Activated CD4-positive, alpha-beta T cell treated with anti-CD3 and anti-CD28 coated beads for 36 hours (primary cell): Measurements from ENCODE around the gene RHOXF2B. TPM values are rescaled to one million over a fixed set of nuclear protein-coding genes. Genes with fewer than 3 reads are reported as not detected.
A peak's percentile ranks its signal among the peaks of the same experiment; 100 is the strongest.
"Not testable (repeated sequence)": the region's sequence is repeated elsewhere in the genome, so short reads cannot be mapped to it uniquely, and the experiment has no call there.

ENCODE experiments used
- ATAC-seq: fragments of 200-7000 bp; cut with Tn5 transposase; one replicate; pipeline ENCODE4 v1.10.0; 2021; ENCODE audit warnings: mild to moderate bottlenecking, moderate library complexity
- CTCF ChIA-PET: fragments of 350-600 bp; sonication (Branson Sonifier 250); formaldehyde crosslinking; loops from one replicate; lab custom pipeline; 2021; ENCODE audit warnings: antibody characterized with exemption; lab: Charles Lee
- POLR2A ChIA-PET: fragments of 350-600 bp; sonication (Branson Sonifier 250); formaldehyde crosslinking; loops from one replicate; lab custom pipeline; 2021; ENCODE audit warnings: antibody characterized with exemption, inconsistent platforms; lab: Charles Lee
- DNase-seq: peaks from one replicate; pipeline ENCODE4 v3.0.0-alpha.2; 2020
- H3K27ac Mint-ChIP-seq: one replicate; pipeline ENCODE4 v1.8.0; 2021; ENCODE audit warnings: mixed read lengths
- H3K27me3 Mint-ChIP-seq: one replicate; pipeline ENCODE4 v1.8.0; 2021; ENCODE audit warnings: mixed read lengths
- H3K36me3 Mint-ChIP-seq: one replicate; pipeline ENCODE4 v1.8.0; 2021; ENCODE audit warnings: low read depth, mixed read lengths
- H3K4me1 Mint-ChIP-seq: one replicate; pipeline ENCODE4 v1.8.0; 2021; ENCODE audit warnings: mixed read lengths
- H3K4me3 Mint-ChIP-seq: one replicate; pipeline ENCODE4 v1.8.0; 2021; ENCODE audit warnings: mild to moderate bottlenecking, moderate library complexity, mixed read lengths
- H3K9me3 Mint-ChIP-seq: one replicate; pipeline ENCODE4 v1.8.0; 2021; ENCODE audit warnings: low read depth, mixed read lengths
- intact Hi-C, 2 experiments: fragments of 100-400 bp; cut with DNase I in 1 of 2; cut with micrococcal nuclease in 1 of 2; formaldehyde crosslinking; loops; one replicate each; pipeline versions ENCODE4 v1.14.2 to v1.15.1; 2022 to 2024; cut with DNase I, micrococcal nuclease
- total RNA-seq, 2 experiments: library from RNA; stranded (reverse); gene quantifications; one replicate each; pipeline ENCODE4 v1.2.3, GENCODE V29; 2021

Gene RHOXF2B
- total RNA-seq, 2 experiments from 2014 or later = not detected

DNA sequence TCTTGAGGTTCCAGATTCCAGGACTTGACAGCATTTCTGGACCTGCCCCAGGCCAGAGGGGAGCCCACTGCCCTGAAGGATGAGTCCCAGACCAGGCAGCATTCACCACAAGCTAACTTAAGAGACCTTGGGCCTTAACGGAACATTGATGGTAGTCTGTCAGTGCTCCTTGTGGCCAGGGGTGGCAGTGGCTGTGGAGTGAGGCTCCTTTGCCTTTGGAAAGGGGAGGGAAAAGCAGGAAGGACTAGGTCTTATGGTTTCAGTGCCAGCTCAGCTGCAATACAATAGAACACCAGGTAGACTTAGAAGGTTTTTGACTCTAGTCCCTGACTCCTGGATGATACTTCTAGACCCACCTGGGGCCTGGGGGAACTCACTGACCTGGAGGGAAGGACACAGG is 11.3 kb downstream of the RHOXF2B start:
- DNase-seq = not testable (repeated sequence)

DNA sequence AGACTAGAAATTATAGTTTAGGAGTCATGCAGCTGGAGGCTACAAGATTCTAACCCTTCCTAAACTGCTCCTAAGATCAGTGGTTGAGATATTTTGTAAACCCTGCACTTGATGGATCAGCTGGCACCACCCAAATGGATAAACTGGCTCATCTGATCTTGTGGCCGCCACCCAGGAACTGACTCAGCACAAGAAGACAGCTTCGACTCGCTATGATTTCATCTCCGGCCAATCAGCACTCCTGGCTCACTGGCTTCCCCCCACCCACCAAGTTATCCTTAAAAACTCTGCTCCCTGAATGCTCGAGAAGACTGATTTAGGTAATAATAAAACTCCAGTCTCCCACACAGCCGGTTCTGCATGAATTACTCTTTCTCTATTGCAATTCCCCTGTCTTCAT is 34.8 kb downstream of the RHOXF2B start:
- H3K36me3 Mint-ChIP-seq, H3K27me3 Mint-ChIP-seq, POLR2A ChIA-PET, CTCF ChIA-PET, DNase-seq, H3K4me1 Mint-ChIP-seq, H3K4me3 Mint-ChIP-seq, ATAC-seq, intact Hi-C loops, H3K27ac Mint-ChIP-seq, H3K9me3 Mint-ChIP-seq: not testable (repeated sequence)

More for the DNA sequence above, 11.3 kb downstream of the RHOXF2B start:
- H3K27ac Mint-ChIP-seq, H3K4me1 Mint-ChIP-seq, POLR2A ChIA-PET, CTCF ChIA-PET, H3K9me3 Mint-ChIP-seq, ATAC-seq, H3K27me3 Mint-ChIP-seq, intact Hi-C loops, H3K4me3 Mint-ChIP-seq, H3K36me3 Mint-ChIP-seq: not testable (repeated sequence)

DNA sequence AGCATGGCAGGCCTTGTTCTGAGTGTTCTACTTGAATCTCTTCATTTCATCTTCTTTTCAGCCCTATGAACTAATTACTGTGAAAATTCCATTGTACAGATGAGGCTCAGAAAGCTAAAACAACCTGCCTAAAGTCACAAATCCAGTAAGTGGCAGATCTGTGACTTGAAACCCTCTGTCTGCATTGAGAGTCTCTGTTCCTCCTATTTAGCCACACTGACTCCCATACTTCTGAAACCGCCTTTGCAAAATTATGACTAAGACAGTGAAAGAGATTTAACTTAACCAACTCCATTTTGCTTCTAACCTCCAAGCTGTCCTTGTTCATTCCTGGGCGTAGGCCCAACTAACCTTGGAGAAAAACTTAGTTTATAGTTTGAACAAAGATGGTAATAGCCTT is 35.2 kb downstream of the RHOXF2B start:
- not testable (repeated sequence) for H3K36me3 Mint-ChIP-seq, ATAC-seq

DNA sequence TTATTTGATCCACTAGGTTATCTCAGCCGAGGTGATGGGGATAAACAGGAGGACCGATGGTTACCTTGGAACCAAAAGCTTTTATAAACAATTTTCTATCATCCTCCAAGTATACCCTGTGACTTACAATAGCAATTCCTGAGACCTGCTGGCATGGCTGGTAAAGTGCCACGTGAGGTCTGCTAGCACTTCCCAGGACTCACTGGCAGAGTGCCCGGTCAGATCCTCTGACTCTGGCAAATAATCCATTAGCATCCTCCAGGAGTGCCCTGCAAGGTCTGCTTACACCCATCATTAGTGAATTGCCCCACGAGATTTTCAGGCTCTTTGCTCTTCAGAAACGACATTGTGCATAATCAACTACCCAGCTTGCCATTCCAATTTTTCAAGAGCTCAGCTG is 37.3 kb downstream of the RHOXF2B start:
- intact Hi-C loops, CTCF ChIA-PET, POLR2A ChIA-PET, H3K27me3 Mint-ChIP-seq, DNase-seq, H3K27ac Mint-ChIP-seq, H3K4me1 Mint-ChIP-seq, ATAC-seq, H3K9me3 Mint-ChIP-seq, H3K36me3 Mint-ChIP-seq, H3K4me3 Mint-ChIP-seq: not testable (repeated sequence)

More for the DNA sequence above, 35.2 kb downstream of the RHOXF2B start:
- POLR2A ChIA-PET, DNase-seq, H3K27ac Mint-ChIP-seq, H3K9me3 Mint-ChIP-seq, intact Hi-C loops, H3K27me3 Mint-ChIP-seq, H3K4me1 Mint-ChIP-seq, CTCF ChIA-PET, H3K4me3 Mint-ChIP-seq: not testable (repeated sequence)

DNA sequence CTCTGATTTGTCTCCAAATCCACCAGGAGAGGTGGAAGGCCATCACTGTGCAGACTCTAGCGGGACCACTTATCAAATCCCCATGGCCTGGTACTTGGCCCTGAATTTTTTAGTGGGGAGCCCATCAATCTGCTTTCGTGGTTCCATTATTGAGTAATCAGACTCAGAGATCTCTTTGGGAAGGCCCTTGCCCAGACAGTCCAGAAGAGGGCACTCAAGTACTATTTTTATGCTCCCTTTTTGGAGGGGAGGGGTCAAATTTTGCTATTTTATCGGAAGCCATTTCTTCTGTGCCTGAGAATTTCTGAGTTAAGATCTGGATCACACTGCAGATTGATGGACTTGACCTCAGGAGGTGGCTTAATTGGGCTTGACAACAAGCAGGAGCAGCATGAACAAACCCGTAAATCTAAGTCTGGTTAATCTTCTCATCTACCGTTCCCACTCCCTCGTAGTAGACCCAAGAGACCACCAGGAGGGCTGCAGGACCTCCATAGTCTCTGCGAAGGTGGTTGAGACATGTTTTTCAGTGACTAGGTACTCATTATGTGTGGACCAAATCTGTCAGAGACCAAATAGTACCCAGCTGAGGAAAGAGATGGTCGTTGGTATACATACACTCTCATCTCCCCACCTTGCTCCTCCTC is 38.3 kb downstream of the RHOXF2B start:
- H3K27me3 Mint-ChIP-seq, H3K4me3 Mint-ChIP-seq: not testable (repeated sequence)

DNA sequence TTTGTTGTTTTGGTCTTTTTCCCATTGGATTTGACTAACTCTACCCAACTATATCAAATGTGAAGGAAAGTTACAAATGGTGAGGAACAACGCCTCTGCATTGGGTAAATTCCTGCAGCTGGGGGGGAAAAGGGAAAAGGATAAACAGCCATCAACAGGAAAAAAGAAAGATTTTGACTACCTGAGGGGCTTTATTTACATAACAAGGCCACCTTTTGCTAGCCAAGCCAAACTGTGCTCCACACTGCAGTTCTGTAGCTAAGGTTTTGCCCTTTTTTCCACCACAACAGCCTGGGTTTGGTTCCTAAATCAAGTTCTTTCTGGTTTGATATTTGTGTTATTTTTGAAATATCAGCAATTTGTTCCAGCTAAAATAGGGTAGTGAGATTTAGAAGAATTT is 40.8 kb downstream of the RHOXF2B start:
- intact Hi-C loops = loop anchor here in 1 of 2 experiments (10.0 kb wide), 2 partner anchors 108 to 168 kb away; no protein-coding TSS in a partner anchor
- Mint-ChIP-seq H3K4me1 (no peaks in the 10 kb centered on the region), H3K36me3 (no peaks in the 10 kb centered on the region), H3K27ac (no peak overlapping the region), H3K4me3 (no peak overlapping the region), H3K27me3 (no peaks in the 10 kb centered on the region), H3K9me3 (no peaks in the 10 kb centered on the region)
- ChIA-PET POLR2A (no interaction called here), CTCF (no interaction called here)
- no peak for ATAC-seq
- no peak for DNase-seq

More for the DNA sequence above, 38.3 kb downstream of the RHOXF2B start:
- ATAC-seq = peak; percentile 36
- POLR2A ChIA-PET, H3K36me3 Mint-ChIP-seq, H3K27ac Mint-ChIP-seq, H3K9me3 Mint-ChIP-seq, DNase-seq, CTCF ChIA-PET, H3K4me1 Mint-ChIP-seq: not testable (repeated sequence)
- intact Hi-C loops = loop anchor here in 1 of 2 experiments (10.0 kb wide), 2 partner anchors 106 to 166 kb away; no protein-coding TSS in a partner anchor

DNA sequence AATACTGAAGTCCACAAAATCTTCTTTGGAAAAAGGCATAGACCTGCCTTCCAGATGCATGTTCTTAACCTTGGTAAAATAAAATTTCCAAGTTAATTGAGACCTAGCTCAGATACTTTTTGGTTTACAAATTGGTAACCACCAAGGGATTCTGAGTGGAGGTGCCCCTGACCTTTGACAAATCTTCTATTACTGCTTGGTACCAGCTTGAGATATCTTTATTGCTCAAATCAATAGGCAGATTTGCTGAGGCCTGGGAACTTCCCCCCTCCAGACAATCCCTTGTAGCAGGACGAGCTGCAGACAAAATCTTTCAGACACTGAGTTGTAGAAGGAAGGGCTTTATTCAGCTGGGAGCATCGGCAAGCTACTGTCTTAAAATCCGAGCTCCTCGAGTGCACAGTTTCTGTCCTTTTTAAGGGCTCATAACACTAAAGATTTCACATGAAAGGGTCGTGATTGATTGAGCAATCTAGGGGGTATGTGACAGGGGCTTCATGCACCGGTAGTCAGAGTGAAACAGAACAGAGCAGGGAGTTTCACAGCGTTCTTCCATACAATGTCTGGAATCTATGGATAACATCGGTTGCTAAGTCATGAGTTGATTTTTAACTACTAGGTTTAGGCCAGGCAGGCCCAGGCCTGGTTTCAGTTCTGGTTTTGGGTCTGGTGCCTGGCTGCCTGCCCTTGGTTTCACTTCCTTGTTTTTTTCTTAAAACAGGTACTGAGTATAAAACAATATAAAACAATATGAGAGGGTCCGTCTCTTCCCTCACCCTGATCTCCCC is 41.8 kb downstream of the RHOXF2B start:
- CTCF ChIA-PET = interaction anchor here (1.3 kb wide), 1 partner anchor 19 kb away, joined by 4 read pairs; no protein-coding TSS in a partner anchor
- intact Hi-C loops = loop anchor here in 1 of 2 experiments (10.0 kb wide), 2 partner anchors 109 to 169 kb away; no protein-coding TSS in a partner anchor

DNA sequence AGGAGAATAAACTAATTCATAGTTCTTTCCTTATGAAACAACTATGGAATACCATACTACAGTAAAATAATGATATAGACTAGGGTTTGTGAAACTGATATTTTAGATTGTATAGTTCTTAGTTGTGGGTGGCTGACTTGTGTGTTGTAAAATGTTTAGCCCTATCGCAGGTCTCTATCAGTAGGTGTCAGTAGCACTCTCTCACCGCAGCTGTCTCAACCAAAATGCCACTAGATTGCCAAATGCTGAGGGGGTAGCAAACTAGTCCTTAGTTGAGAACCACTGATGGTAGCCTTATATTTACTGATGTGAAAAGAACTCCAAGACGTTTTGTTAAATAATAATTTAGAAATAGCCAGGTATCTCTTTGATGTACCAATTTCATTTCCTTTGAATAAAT is 48.1 kb downstream of the RHOXF2B start:
- POLR2A ChIA-PET = no interaction called here
- intact Hi-C loops = no loop called here
- CTCF ChIA-PET = no interaction called here
- no peak for DNase-seq
- Mint-ChIP-seq H3K9me3 (no peaks in the 10 kb centered on the region), H3K36me3 (no peaks in the 10 kb centered on the region), H3K4me3 (no peak overlapping the region), H3K4me1 (no peaks in the 10 kb centered on the region), H3K27me3 (peaks cover 3% of the 10 kb centered on the region), H3K27ac (no peak overlapping the region)
- no peak for ATAC-seq

More for the DNA sequence above, 41.8 kb downstream of the RHOXF2B start:
- H3K36me3 Mint-ChIP-seq, H3K27ac Mint-ChIP-seq, DNase-seq, H3K27me3 Mint-ChIP-seq, H3K9me3 Mint-ChIP-seq, H3K4me3 Mint-ChIP-seq, ATAC-seq, H3K4me1 Mint-ChIP-seq: not testable (repeated sequence)
- POLR2A ChIA-PET = interaction anchor here (0.7 kb wide), 1 partner anchor 345 kb away, joined by 4 read pairs; no protein-coding TSS in a partner anchor

DNA sequence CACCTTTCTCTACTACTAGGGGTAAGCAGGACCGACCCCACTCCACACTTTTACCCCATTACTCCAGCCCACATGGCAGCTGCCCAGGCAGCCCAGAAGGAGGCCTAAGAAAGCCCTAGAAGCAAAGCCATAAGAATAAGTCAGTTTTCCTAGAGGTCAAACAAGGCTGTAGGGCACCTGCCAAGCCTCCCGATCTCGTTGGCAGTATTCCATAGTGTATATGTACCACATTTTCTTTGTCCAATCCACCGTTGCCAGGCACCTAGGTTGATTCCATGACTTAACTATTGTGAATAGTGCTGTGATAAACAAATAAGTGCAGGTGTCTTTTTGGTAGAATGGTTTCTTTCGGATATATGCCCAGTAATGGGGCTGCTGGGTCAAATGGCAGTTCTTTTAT is 54.2 kb downstream of the RHOXF2B start:
- no peaks in the 10 kb centered on the region for H3K9me3 Mint-ChIP-seq
- DNase-seq (no peak), ATAC-seq (no peak)
- peaks cover 4% of the 10 kb centered on the region for H3K27me3 Mint-ChIP-seq
- no peak overlapping the region for H3K27ac Mint-ChIP-seq
- ChIA-PET CTCF (no interaction called here), POLR2A (no interaction called here)
- no peak overlapping the region for H3K4me3 Mint-ChIP-seq
- H3K36me3 Mint-ChIP-seq = no peaks in the 10 kb centered on the region
- H3K4me1 Mint-ChIP-seq = no peaks in the 10 kb centered on the region
- intact Hi-C loops = no loop called here

DNA sequence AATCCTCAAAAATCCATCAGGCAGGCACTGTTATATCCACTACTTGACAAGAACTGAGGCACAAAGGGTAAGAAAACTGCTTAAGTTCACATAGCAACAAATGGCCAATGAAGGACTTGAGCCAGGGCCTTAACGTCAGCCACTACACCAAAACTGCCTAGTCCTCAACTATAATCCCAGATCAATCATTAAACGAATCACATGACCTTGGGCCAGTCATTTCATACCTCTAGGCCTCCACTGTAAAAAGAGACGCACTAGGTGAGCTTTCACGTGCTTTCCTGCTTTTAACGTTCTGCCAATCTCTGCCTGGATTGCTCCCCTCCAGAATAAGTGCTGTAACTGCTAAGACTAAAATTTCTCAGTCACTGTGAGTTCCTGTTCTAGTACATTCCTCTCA is 54.7 kb downstream of the RHOXF2B start:
- H3K9me3 Mint-ChIP-seq = no peaks in the 10 kb centered on the region
- no peak for DNase-seq
- ChIA-PET POLR2A (no interaction called here), CTCF (no interaction called here)
- no peak overlapping the region for H3K4me3 Mint-ChIP-seq
- H3K27me3 Mint-ChIP-seq = peaks cover 7% of the 10 kb centered on the region
- H3K4me1 Mint-ChIP-seq = no peaks in the 10 kb centered on the region
- no peak overlapping the region for H3K27ac Mint-ChIP-seq
- no peak for ATAC-seq
- intact Hi-C loops = no loop called here
- H3K36me3 Mint-ChIP-seq = no peaks in the 10 kb centered on the region
